Adipocyte (in vitro differentiated cells): ENCODE measurements around the gene PLXDC1.
"Not testable (repeated sequence)": the region's sequence is repeated elsewhere in the genome, so short reads cannot be mapped to it uniquely, and the experiment has no call there.

Experiments used
- DNase-seq: peaks from one replicate; pipeline ENCODE4 v3.0.0-alpha.2; 2015; ENCODE audit warnings: low read depth
- H3K27me3 ChIP-seq: replicated peaks from 2 replicates; pipeline ENCODE4 v1.7.0; 2013; ENCODE audit warnings: mild to moderate bottlenecking, low read length, moderate library complexity; ENCODE audit not compliant: control insufficient read depth, insufficient read depth
- H3K36me3 ChIP-seq: 2 replicates; pipeline ENCODE4 v1.7.0; 2013; ENCODE audit warnings: low read length, mild to moderate bottlenecking, moderate library complexity; ENCODE audit not compliant: control insufficient read depth, insufficient read depth, severe bottlenecking
- H3K4me1 ChIP-seq: 2 replicates; pipeline ENCODE4 v1.7.0; 2013; ENCODE audit warnings: mild to moderate bottlenecking, low read length, moderate library complexity; ENCODE audit not compliant: control insufficient read depth, insufficient read depth
- H3K4me3 ChIP-seq: 2 replicates; pipeline ENCODE4 v1.7.0; 2013; ENCODE audit warnings: mild to moderate bottlenecking, low read length, moderate library complexity
- H3K9ac ChIP-seq: 2 replicates; pipeline ENCODE4 v1.7.0; 2013; ENCODE audit warnings: mild to moderate bottlenecking, low read length, moderate library complexity
- H3K9me3 ChIP-seq: 2 replicates; pipeline ENCODE4 v1.7.0; 2013; ENCODE audit warnings: mild to moderate bottlenecking, low read length, moderate library complexity; ENCODE audit not compliant: control insufficient read depth

Gene PLXDC1

DNA sequence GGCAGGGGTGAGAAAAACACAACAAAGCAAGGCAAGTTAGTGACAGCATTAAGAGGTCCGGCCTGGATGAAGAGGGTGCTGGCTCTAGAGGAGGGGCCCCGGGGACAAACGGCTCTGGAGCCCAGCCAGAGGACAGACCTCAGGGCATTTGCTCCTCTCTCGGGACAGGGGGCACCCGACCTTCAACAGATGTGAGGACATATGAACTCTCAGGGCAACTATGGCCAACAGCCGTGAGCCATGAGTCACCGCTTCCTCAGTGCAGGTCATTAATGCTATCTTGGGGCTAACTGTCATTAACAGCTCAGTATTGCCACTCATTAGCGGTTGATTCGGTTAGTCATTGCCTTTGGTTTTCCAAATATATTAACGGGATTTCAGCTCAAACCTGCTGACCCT is 24.3 kb upstream of the PLXDC1 start:
- DNase-seq: no peak
- peaks cover 10% of the 10 kb centered on the region for H3K4me1 ChIP-seq
- H3K36me3 ChIP-seq: peaks cover 23% of the 10 kb centered on the region
- no peak overlapping the region for H3K4me3 ChIP-seq
- no peaks in the 10 kb centered on the region for H3K27me3 ChIP-seq
- no peak overlapping the region for H3K9ac ChIP-seq
- H3K9me3 ChIP-seq: no peaks in the 10 kb centered on the region

DNA sequence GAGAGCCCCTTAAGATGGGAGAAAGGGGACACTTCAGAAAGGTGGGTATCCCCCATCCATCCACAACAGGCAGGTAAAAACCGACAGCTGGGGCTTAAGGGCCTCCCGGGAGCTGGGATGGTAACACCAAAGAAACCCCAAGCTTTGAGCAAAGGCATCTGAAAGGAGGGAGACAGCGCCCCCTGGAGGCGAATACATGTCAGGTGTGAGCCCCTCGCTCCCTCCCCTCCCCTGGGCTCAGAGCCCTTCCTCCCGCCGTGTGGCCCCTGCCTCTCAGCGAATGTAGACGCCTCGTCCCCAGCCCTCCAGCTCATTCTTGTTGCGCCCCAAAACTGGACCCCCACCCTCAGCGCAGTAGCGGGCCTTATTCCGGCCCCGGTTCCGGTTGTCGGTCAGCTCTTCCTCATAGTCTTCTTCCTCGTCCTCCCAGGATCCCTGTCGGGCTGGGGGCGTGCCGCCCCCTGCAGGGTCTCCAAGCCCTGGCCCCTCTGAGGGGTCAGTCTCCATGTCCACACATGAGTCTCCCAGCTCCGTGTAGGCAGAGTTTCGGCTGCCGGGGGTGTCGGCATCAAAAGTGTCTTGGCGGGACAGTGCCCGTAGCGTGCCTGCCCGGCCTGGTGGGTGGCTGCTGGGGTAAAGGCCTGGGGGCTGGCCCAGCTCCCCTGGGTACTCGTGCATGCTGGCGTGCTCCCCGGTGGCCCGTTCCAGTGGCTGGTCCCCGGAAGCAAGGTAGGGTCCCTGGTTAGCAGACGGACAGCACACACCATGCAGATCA is 23.7 kb upstream of the PLXDC1 start:
- Histone ChIP-seq H3K9me3 (no peaks in the 10 kb centered on the region), H3K4me3 (no peak overlapping the region), H3K9ac (no peak overlapping the region), H3K36me3 (peaks cover 23% of the 10 kb centered on the region), H3K4me1 (peaks cover 10% of the 10 kb centered on the region), H3K27me3 (peaks cover under 1% of the 10 kb centered on the region)
- peak; percentile 83 for DNase-seq

DNA sequence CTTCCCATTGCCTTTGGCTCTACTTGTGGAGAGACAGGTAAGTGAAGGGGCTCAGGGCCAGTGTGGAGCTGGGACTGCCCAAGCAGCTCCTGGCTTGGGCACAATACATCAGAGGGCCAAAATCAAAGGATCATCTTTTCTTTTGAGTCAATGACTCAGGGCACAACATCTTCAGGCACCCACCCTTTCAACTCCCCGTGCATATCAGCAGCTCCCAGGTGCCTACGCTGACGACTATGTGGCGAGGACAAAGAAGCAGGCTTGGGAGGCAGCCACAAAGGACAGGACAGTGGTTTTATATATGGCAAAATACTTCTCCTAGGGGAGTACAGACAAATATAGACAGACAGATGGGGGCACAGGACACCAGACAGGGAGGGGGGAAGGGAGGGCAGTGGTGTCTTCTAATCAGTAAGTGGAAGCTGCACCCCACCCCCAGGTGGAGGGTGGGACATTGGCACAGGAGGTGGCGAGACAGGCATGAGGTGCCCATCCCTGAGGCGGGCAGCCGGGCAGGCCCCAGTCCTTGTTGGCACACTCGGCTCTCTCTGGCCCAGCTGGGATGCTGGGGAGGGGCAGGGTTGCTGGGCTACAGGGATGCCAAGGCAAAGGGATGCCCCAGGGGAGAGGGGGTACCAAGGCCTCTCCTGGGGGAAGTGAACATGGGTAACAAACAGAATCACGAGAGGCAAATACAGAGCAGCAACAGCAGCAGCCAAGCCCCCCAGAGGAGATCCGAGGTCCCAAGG is 22.3 kb upstream of the PLXDC1 start:
- no peak overlapping the region for H3K4me3 ChIP-seq
- peaks cover 19% of the 10 kb centered on the region for H3K36me3 ChIP-seq
- H3K9ac ChIP-seq: no peak overlapping the region
- no peaks in the 10 kb centered on the region for H3K9me3 ChIP-seq
- H3K4me1 ChIP-seq: peaks cover 9% of the 10 kb centered on the region
- DNase-seq: no peak
- H3K27me3 ChIP-seq: peaks cover 11% of the 10 kb centered on the region

DNA sequence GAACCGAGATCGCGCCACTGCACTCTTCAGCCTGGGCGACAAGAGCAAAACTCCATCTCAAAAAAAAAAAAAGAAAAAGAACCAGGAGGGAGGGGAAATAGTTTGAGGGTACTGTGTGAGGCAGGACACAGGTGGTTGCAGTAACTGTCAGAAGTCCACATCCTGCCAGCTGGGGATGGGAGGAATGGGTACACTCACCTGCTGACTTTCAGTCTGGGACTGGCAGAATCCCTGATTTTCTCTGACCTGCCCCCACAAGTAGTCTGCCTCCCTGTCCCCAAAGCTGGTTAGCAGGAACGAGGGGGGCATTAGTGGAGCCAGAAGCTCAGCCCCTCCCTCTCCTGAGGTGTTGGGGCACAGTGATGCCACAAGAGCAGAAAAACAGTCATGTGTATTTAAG is 21.6 kb upstream of the PLXDC1 start:
- DNase-seq: no peak
- H3K9ac ChIP-seq: no peak overlapping the region
- peaks cover 11% of the 10 kb centered on the region for H3K27me3 ChIP-seq
- no peaks in the 10 kb centered on the region for H3K9me3 ChIP-seq
- H3K4me1 ChIP-seq: peaks cover 4% of the 10 kb centered on the region
- no peak overlapping the region for H3K4me3 ChIP-seq
- H3K36me3 ChIP-seq: peaks cover 19% of the 10 kb centered on the region

DNA sequence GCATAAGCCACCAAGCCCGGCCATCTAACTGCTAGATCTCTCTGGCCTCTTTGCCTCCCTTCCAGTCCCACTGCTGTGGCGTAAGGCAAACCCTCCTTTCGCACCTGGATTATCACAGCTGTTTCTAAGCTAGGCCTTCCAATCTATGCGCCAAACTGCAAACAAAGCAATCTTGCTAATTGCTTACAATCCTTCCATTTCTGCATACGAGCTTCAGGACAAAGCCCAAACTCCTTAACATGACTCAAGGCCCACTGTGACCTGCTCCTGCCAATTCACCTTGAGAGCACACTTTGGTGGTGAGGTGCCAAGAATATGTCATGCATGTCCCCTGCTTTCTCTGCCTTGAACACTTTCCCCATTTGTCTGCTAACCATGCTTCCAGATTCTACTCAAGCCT is 20.5 kb upstream of the PLXDC1 start:
- no peak for DNase-seq
- Histone ChIP-seq H3K4me1 (no peaks in the 10 kb centered on the region), H3K27me3 (peaks cover 11% of the 10 kb centered on the region), H3K9me3 (no peaks in the 10 kb centered on the region), H3K36me3 (peaks cover 10% of the 10 kb centered on the region), H3K4me3 (no peak overlapping the region), H3K9ac (no peak overlapping the region)

DNA sequence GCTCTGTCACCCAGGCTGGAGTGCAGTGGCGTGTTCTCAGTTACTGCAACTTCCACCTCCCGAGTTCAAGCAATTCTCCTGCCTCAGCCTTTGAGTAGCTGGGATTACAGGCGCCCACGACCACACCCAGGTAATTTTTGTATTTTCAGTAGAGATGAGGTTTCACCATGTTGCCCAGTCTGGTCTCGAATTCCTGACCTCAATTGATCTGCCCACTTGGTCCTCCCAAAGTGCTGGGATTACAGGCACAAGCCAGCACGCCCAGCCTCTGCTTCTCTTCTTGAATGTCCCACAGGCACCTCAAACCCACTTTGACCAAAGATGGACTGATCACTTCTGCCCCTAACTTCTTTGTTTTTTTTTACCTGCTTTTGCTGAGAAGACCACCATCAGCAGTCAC is 19.1 kb upstream of the PLXDC1 start:
- Histone ChIP-seq H3K36me3 (no peaks in the 10 kb centered on the region), H3K9ac (no peak overlapping the region), H3K9me3 (no peaks in the 10 kb centered on the region), H3K4me1 (no peaks in the 10 kb centered on the region), H3K27me3 (peaks cover 23% of the 10 kb centered on the region), H3K4me3 (no peak overlapping the region)
- no peak for DNase-seq

DNA sequence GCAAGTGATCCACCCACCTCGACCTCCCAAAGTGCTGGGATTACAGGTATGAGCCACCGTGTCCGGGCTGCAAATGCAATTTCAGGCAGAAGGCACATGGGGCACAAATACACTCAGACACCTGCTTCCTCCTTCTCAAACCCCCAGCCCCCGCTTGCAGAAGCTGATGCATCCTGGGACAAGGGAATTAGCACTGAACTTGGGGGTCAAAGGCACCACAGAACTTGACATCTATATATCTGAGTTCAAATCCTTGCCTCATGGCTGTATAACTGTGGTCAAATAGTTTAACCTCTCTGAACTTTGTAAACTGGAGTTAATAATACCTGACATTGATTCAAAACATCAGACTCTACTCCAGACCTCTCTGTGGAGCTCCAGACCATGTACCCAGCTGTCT is 18.7 kb upstream of the PLXDC1 start:
- Histone ChIP-seq H3K4me1 (peaks cover 1% of the 10 kb centered on the region), H3K9ac (no peak overlapping the region), H3K27me3 (peaks cover 27% of the 10 kb centered on the region), H3K36me3 (no peaks in the 10 kb centered on the region), H3K9me3 (no peaks in the 10 kb centered on the region), H3K4me3 (no peak overlapping the region)
- DNase-seq: no peak

DNA sequence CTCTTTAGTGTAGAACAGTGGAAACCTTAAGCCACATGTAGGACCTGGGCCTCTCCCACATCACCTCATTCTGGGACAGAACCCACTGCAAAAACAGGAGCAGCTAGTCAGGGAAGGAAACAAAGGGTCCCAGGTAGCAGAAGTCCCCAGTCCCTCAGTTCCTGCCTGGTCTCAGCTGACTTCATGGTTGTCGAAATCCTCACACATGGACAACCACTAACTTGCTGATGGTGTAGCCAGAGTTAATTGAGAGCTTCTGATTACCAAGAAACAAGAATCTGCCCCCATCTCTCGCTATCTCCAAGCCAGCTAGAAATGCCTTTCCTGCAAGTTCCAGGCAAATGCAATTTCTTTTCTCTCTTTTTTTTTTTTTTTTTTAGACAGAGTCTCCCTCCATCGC is 18.1 kb upstream of the PLXDC1 start:
- no peak for DNase-seq
- Histone ChIP-seq H3K4me1 (peaks cover 7% of the 10 kb centered on the region), H3K9me3 (no peaks in the 10 kb centered on the region), H3K27me3 (peaks cover 33% of the 10 kb centered on the region), H3K36me3 (no peaks in the 10 kb centered on the region), H3K4me3 (no peak overlapping the region), H3K9ac (no peak overlapping the region)

DNA sequence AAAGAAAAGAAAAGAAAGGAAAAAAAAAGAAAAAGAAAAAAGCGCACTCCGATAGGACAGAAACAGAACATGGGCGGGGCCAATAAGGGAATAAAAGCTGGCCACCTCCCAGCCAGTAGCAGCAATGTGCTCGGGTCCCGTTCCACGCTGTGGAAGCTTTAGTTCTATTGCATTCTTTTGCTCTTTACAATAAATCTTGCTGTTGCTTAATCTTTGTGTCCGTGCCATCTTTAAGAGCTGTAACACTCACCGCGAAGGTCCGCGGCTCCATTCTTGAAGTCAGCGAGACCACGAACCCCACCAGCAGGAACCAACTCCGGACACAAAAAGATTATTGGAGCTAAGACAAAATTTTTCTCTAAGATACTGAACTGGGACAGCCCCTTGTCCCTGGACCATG is 17.7 kb upstream of the PLXDC1 start:
- Histone ChIP-seq H3K9ac (no peak overlapping the region), H3K4me3 (no peak overlapping the region), H3K36me3 (no peaks in the 10 kb centered on the region), H3K27me3 (peaks cover 33% of the 10 kb centered on the region), H3K9me3 (no peaks in the 10 kb centered on the region), H3K4me1 (peaks cover 11% of the 10 kb centered on the region)
- DNase-seq: no peak

DNA sequence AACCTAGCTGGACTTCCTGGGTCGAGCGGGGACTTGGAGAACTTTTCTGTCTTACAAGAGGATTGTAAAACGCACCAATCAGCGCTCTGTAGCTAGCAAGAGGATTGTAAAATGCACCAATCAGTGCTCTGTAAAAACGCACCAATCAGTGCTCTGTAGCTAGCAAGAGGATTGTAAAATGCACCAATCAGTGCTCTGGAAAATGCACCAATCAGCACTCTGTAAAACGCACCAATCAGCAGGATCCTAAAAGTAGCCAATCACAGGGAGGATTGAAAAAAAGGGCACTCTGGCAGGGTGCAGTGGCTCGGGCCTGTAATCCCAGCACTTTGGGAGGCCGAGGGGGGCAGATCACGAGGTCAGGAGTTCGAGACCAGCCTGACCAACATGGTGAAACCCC is 17.1 kb upstream of the PLXDC1 start:
- not testable (repeated sequence) for H3K36me3 ChIP-seq, H3K9ac ChIP-seq, DNase-seq, H3K9me3 ChIP-seq, H3K4me3 ChIP-seq
- peaks cover 12% of the 10 kb centered on the region for H3K4me1 ChIP-seq
- peaks cover 33% of the 10 kb centered on the region for H3K27me3 ChIP-seq

DNA sequence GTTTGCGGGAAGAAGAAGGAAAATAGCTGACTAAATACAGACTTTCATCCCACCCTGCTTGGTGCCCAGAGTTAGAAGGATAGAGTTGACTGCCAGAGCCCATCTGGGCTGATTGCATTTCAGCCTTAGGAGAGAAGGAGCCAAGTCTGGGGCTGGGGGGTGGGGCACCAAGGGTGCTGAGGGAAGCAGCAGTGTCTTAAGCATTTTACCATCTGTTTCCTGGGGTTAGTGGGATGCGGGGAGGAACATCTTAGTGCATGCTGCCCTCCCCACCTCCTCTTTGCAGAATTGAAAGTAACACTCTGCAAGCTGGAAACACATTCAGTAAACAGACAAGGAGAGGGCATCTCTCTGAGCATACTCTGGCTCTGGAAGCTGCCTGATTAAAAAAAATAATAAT is 16.0 kb upstream of the PLXDC1 start:
- Histone ChIP-seq H3K4me3 (no peak overlapping the region), H3K9ac (no peak overlapping the region), H3K36me3 (no peaks in the 10 kb centered on the region), H3K4me1 (peaks cover 12% of the 10 kb centered on the region), H3K9me3 (no peaks in the 10 kb centered on the region), H3K27me3 (peaks cover 33% of the 10 kb centered on the region)
- peak; percentile 22 for DNase-seq
